Activated naive CD4-positive, alpha-beta T cell (primary cell): ENCODE data around the gene LGALSL.
A peak's percentile ranks its signal among the peaks of the same experiment; 100 is the strongest.

Source experiments
- DNase-seq, 4 experiments: peaks; one replicate each; lab custom pipeline; 2025; lab: John Stamatoyannopoulos, UW

The LGALSL gene

GRCh38 chr2:64453770-64454385 lies at the start of gene LGALSL:
LGALSL (plus strand) TSS chr2:64454162; CDS start chr2:64454546, 384 bp downstream.
- peak in 1 of 4 experiments; percentile 19 for DNase-seq

GRCh38 chr2:64404743-64405142 lies 49.2 kb upstream of the LGALSL start:
- DNase-seq: no peak

GRCh38 chr2:64405581-64406406 lies 48.2 kb upstream of the LGALSL start:
- DNase-seq: no peak

GRCh38 chr2:64406407-64406774 lies 47.6 kb upstream of the LGALSL start:
- no peak for DNase-seq

GRCh38 chr2:64408031-64408430 lies 45.9 kb upstream of the LGALSL start:
- DNase-seq: no peak

- DNase-seq: no peak
Measured at GRCh38 chr2:64410671-64411070, 43.3 kb upstream of the LGALSL start.

- no peak for DNase-seq
Measured at GRCh38 chr2:64412671-64413070, 41.3 kb upstream of the LGALSL start.

GRCh38 chr2:64414736-64415435 lies 39.1 kb upstream of the LGALSL start:
- DNase-seq: no peak

- DNase-seq: no peak
Measured at GRCh38 chr2:64417624-64418023, 36.3 kb upstream of the LGALSL start.

- DNase-seq: no peak
Measured at GRCh38 chr2:64419596-64420165, 34.3 kb upstream of the LGALSL start.

- no peak for DNase-seq
Measured at GRCh38 chr2:64420677-64421076, 33.3 kb upstream of the LGALSL start.

GRCh38 chr2:64421201-64421600 lies 32.8 kb upstream of the LGALSL start:
- DNase-seq: no peak

- DNase-seq: no peak
Measured at GRCh38 chr2:64422466-64422865, 31.5 kb upstream of the LGALSL start.

GRCh38 chr2:64423303-64423702 lies 30.7 kb upstream of the LGALSL start:
- no peak for DNase-seq

GRCh38 chr2:64424416-64424987 lies 29.5 kb upstream of the LGALSL start:
- no peak for DNase-seq

GRCh38 chr2:64426183-64426952 lies 27.6 kb upstream of the LGALSL start:
- no peak for DNase-seq

GRCh38 chr2:64434039-64434657 lies 19.8 kb upstream of the LGALSL start:
- no peak for DNase-seq

- no peak for DNase-seq
Measured at GRCh38 chr2:64437883-64438282, 16.1 kb upstream of the LGALSL start.

GRCh38 chr2:64439194-64439593 lies 14.8 kb upstream of the LGALSL start:
- no peak for DNase-seq

- DNase-seq: no peak
Measured at GRCh38 chr2:64440843-64441242, 13.1 kb upstream of the LGALSL start.

GRCh38 chr2:64442277-64442676 lies 11.7 kb upstream of the LGALSL start:
- no peak for DNase-seq
